ENCODE results near the gene PTP4A2. TPM values are rescaled to one million over a fixed set of nuclear protein-coding genes. Genes with fewer than 3 reads are reported as not detected.

PTP4A2 gene
- polyA plus RNA-seq, 1 of the 3 experiments (the other 2 are of a cell fraction), result 41.7 TPM

DNA sequence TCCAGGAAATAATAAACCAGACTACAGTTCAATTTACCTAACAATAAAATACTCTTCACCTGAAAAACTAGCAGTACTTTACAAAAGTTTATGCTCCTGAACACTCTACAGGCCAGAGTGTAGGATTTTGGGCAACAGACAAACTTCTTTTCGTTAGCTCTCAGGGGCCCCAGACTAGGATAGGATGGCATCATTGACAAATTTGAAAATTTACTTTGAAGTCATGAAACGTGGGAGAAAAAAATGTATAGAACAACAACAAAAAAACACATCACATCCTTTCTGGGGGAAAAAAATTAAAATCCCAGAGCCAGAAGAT is 1.2 kb downstream of the PTP4A2 start:
- Histone ChIP-seq H3K36me3 (replicated peaks in 1 of 2; ENCODE audit: control insufficient read depth in 1 of 2, insufficient read depth in 2 of 2, low read length in 1 of 2) (peaks cover 0 to 8% of the 10 kb centered on the region in 2 experiments), H3K9me2 (no peaks in the 10 kb centered on the region), H3K4me2 (peak overlapping the region; percentile 73), H2AFZ (ENCODE audit: low read depth) (no peak overlapping the region), H3K27ac (ENCODE audit: low read depth in 2 of 2, low read length in 1 of 2) (peak overlapping the region in 1 of 2 experiments; percentile 76; a peak in 3 of 4 replicates), H3K4me1 (ENCODE audit: control insufficient read depth in 1 of 2, insufficient read depth in 2 of 2, low read depth in 1 of 2, low read length in 1 of 2) (peaks cover 17 to 57% of the 10 kb centered on the region in 2 experiments), H3K9me3 (no peaks in the 10 kb centered on the region), H3K9ac (peak overlapping the region; percentile 66), H3K27me3 (ENCODE audit: insufficient read depth) (no peaks in the 10 kb centered on the region), H3K79me2 (ENCODE audit: insufficient read depth) (peaks cover 58% of the 10 kb centered on the region), H3K4me3 (ENCODE audit: low read depth in 2 of 2, low read length in 1 of 2) (peak overlapping the region; percentile 58 to 78), H3F3A (replicated peaks; ENCODE audit: insufficient read depth) (peaks cover 43% of the 10 kb centered on the region), H4K20me1 (ENCODE audit: insufficient read depth) (peaks cover 55% of the 10 kb centered on the region)
- CTCF ChIA-PET, result interaction anchor here (1.9 kb wide), 1 partner anchor 148 kb away, joined by 12 read pairs; no protein-coding TSS in a partner anchor
- POLR2A ChIA-PET, result no interaction called here
- TF ChIP-seq, protein P1, sequence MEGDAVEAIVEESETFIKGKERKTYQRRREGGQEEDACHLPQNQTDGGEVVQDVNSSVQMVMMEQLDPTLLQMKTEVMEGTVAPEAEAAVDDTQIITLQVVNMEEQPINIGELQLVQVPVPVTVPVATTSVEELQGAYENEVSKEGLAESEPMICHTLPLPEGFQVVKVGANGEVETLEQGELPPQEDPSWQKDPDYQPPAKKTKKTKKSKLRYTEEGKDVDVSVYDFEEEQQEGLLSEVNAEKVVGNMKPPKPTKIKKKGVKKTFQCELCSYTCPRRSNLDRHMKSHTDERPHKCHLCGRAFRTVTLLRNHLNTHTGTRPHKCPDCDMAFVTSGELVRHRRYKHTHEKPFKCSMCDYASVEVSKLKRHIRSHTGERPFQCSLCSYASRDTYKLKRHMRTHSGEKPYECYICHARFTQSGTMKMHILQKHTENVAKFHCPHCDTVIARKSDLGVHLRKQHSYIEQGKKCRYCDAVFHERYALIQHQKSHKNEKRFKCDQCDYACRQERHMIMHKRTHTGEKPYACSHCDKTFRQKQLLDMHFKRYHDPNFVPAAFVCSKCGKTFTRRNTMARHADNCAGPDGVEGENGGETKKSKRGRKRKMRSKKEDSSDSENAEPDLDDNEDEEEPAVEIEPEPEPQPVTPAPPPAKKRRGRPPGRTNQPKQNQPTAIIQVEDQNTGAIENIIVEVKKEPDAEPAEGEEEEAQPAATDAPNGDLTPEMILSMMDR (IDR thresholded peaks at IDR 0.05), result no peak
- DNase-seq, result no peak
- WGBS (ENCODE audit: low lambda C conversion rate), result 3% methylated on average over 2 of the region's 2 CpGs

DNA sequence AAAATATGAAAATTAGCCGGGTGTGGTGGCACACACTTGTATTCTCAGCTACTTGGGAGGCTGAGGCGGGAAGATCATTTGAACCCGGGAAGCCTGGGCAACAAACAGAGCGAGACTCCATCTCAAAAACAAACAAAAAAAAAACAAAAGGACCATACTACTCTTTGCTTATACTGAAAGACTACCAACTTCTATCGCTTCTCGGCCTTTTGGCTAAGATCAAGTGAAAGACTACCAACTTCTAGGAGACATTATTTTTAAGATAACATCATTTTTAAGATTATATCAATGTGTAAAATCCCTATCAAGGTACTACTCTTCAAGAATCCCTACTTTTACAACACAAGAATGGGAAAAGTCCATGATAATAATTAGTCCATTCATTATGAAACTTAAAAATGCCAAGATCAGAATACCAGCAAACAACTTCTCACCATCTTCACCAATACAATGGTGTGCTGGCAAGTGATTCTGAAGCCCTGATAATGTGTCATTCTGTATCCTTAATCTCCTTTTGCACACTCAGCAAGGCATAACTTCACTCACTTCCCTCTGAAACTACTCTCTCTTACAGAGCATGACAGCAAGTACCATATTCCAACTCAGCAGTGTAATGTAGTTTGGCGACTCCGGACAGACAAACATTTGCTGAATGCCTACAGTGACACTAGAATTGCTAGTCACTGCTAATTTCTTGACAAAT is 1.7 kb downstream of the PTP4A2 start:
- Histone ChIP-seq H3K4me1 (ENCODE audit: control insufficient read depth in 1 of 2, insufficient read depth in 2 of 2, low read depth in 1 of 2, low read length in 1 of 2) (peaks cover 17 to 61% of the 10 kb centered on the region in 2 experiments), H3F3A (replicated peaks; ENCODE audit: insufficient read depth) (peaks cover 46% of the 10 kb centered on the region), H4K20me1 (ENCODE audit: insufficient read depth) (peaks cover 60% of the 10 kb centered on the region), H3K4me2 (peak overlapping the region; percentile 73), H3K36me3 (replicated peaks in 1 of 2; ENCODE audit: control insufficient read depth in 1 of 2, insufficient read depth in 2 of 2, low read length in 1 of 2) (peaks cover 0 to 8% of the 10 kb centered on the region in 2 experiments), H3K27me3 (ENCODE audit: insufficient read depth) (no peaks in the 10 kb centered on the region), H3K4me3 (ENCODE audit: low read depth in 2 of 2, low read length in 1 of 2) (peak overlapping the region; percentile 58 to 78), H3K9me3 (no peaks in the 10 kb centered on the region), H2AFZ (ENCODE audit: low read depth) (no peak overlapping the region), H3K27ac (ENCODE audit: low read depth in 2 of 2, low read length in 1 of 2) (peak overlapping the region in 1 of 2 experiments; percentile 76; a peak in 1 of 4 replicates), H3K79me2 (ENCODE audit: insufficient read depth) (peaks cover 63% of the 10 kb centered on the region), H3K9ac (peak overlapping the region; percentile 66), H3K9me2 (no peaks in the 10 kb centered on the region)
- TF ChIP-seq POLR2AphosphoS5 (IDR thresholded peaks at IDR 0.05; ENCODE audit: low read depth, low read length), result no peak
- CTCF ChIA-PET, result interaction anchor here (1.0 to 1.9 kb wide), 3 partner anchors 20 to 148 kb away, joined by 3 to 12 read pairs (median 3); no protein-coding TSS in a partner anchor
- 66% methylated on average over 8 of the region's 8 CpGs for WGBS (ENCODE audit: low lambda C conversion rate)
- DNase-seq, result no peak
- POLR2A ChIA-PET, result interaction anchor here (0.6 kb wide), 1 partner anchor 282 kb away, joined by 3 read pairs; no protein-coding TSS in a partner anchor

DNA sequence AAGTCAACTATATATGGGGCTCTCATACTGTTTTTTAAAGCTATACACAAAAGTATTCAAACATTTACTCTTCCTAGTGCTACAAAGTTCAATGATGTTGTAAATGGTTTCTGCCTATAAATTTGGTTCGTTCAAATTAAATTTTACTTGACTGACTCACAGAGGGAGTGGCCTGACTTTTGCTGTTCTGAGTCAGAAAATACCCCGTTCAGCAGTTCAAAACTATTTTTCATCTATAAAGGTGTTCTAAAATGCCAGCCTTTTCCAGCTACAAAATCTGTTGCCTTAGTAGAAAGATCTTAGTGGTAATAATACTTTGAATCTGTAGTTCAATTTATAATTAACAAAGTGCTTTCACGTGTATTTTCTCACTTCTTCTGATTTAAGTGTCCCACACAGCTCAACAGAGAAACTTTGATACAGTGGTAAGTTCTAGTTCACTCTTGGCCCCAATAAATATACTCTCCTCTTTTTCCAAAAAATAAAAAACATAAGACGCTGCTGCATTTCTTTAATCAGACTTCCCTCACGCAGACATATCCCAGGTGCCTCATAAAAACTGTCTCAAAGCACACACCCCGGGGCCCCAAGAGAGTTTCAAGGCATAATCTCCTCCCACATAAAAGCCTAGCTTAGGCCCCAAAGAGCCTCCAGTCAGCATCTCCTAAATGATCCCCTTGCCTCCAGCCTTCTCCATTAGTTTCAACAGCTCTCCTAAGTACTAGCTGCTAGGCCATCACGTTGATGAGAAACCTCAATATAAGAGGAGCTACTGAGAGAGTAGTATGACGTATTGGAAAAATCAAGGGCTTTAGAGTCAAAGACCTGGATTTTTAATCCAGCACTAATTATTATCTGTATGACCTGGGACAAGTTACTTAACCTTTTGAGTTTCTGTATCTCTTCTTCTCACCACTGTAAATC is 3.2 kb downstream of the PTP4A2 start:
- H3K36me3 ChIP-seq (replicated peaks in 1 of 2; ENCODE audit: control insufficient read depth in 1 of 2, insufficient read depth in 2 of 2, low read length in 1 of 2), result peaks cover 0 to 11% of the 10 kb centered on the region in 2 experiments
- no peaks in the 10 kb centered on the region for H3K27me3 ChIP-seq (ENCODE audit: insufficient read depth)
- H3F3A ChIP-seq (replicated peaks; ENCODE audit: insufficient read depth), result peaks cover 53% of the 10 kb centered on the region
- H2AFZ ChIP-seq (ENCODE audit: low read depth), result no peak overlapping the region
- H3K4me1 ChIP-seq (ENCODE audit: control insufficient read depth in 1 of 2, insufficient read depth in 2 of 2, low read depth in 1 of 2, low read length in 1 of 2), result peaks cover 17 to 74% of the 10 kb centered on the region in 2 experiments
- ChIA-PET CTCF (interaction anchor here (0.9 to 2.6 kb wide), 7 partner anchors 15 to 316 kb away, joined by 3 to 8 read pairs (median 3); no protein-coding TSS in a partner anchor), POLR2A (interaction anchor here (0.8 kb wide), 1 partner anchor 146 kb away, joined by 3 read pairs; no protein-coding TSS in a partner anchor)
- peak overlapping the region in 1 of 2 experiments; percentile 78; a peak in 2 of 4 replicates for H3K4me3 ChIP-seq (ENCODE audit: low read depth in 2 of 2, low read length in 1 of 2)
- H3K9me3 ChIP-seq, result no peaks in the 10 kb centered on the region
- peak overlapping the region; percentile 73 for H3K4me2 ChIP-seq
- H3K79me2 ChIP-seq (ENCODE audit: insufficient read depth), result peaks cover 78% of the 10 kb centered on the region
- H3K27ac ChIP-seq (ENCODE audit: low read depth in 2 of 2, low read length in 1 of 2), result peak overlapping the region in 1 of 2 experiments; percentile 76; a peak in 2 of 4 replicates
- peak overlapping the region; percentile 43; the same call in 1 of the 2 replicates for H3K9ac ChIP-seq
- no peak for DNase-seq
- TF ChIP-seq FOSL2 (IDR thresholded peaks at IDR 0.05; ENCODE audit: borderline replicate concordance, low read depth) (peak; percentile 71; the same call in 1 of the 2 replicates), JUND (IDR thresholded peaks at IDR 0.05) (peak; percentile 64), RAD21 (IDR thresholded peaks at IDR 0.05; ENCODE audit: low read length) (no peak), POLR2AphosphoS5 (IDR thresholded peaks at IDR 0.05; ENCODE audit: low read depth, low read length) (no peak)
- whole genome bisulfite sequencing (ENCODE audit: low lambda C conversion rate), result 35% methylated on average over 8 of the region's 8 CpGs
- no peaks in the 10 kb centered on the region for H3K9me2 ChIP-seq
- peaks cover 75% of the 10 kb centered on the region for H4K20me1 ChIP-seq (ENCODE audit: insufficient read depth)

Measured in SK-N-SH (cell line).